Measurements from ENCODE around the gene CD84.

Gene CD84

GRCh38 chr1:160492617-160493016 is 86.7 kb downstream of the CD84 start:
- Histone ChIP-seq H3K4me3 (ENCODE audit: low read length) (no peak overlapping the region), H3K4me1 (ENCODE audit: insufficient read depth, low read length) (no peaks in the 10 kb centered on the region), H2AFZ (ENCODE audit: low read depth, low read length) (no peak overlapping the region), H3K27me3 (ENCODE audit: insufficient read depth, low read length) (no peaks in the 10 kb centered on the region), H3K36me3 (ENCODE audit: insufficient read depth, low read length) (no peaks in the 10 kb centered on the region), H3K9me3 (ENCODE audit: low read length) (no peaks in the 10 kb centered on the region)

GRCh38 chr1:160491981-160492380 is 87.3 kb downstream of the CD84 start:
- no peak overlapping the region for H3K4me3 ChIP-seq (ENCODE audit: low read length)
- H3K27me3 ChIP-seq (ENCODE audit: insufficient read depth, low read length) = no peaks in the 10 kb centered on the region
- no peak overlapping the region for H2AFZ ChIP-seq (ENCODE audit: low read depth, low read length)
- H3K36me3 ChIP-seq (ENCODE audit: insufficient read depth, low read length) = no peaks in the 10 kb centered on the region
- H3K9me3 ChIP-seq (ENCODE audit: low read length) = no peaks in the 10 kb centered on the region
- no peaks in the 10 kb centered on the region for H3K4me1 ChIP-seq (ENCODE audit: insufficient read depth, low read length)
